ENCODE results near the gene RUNX1. TPM values are rescaled to one million over a fixed set of nuclear protein-coding genes. Genes with fewer than 3 reads are reported as not detected.

Gene RUNX1
- polyA plus RNA-seq, 10 donors: 4.1 to 9.3 (median 4.9) TPM

- no peak for DNase-seq
Observed at GRCh38 chr21:35062016-35062415, 12.9 kb upstream of the RUNX1 start.

- DNase-seq: no peak
Observed at GRCh38 chr21:35059742-35060141, 10.6 kb upstream of the RUNX1 start.

DNA sequence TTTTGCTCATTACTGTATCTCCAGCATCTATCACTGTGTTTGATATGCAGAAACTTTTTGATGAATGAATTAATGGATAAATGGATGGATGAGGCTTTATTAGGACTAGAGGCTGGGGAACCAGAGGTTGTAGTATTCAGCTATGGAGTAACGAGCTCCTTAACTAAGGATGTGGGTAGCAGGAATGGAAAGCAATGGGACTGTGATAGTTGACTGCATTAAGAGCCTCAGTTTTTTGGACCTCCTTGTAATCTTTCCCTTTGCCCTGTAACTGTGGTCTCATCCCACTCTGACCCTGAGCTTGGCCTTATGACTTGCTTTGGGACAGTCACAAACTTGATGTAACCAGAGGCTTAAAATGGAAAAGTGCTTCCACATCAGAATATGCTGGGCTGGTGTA, 9.0 kb upstream of the RUNX1 start:
- no peak for DNase-seq

- no peak for DNase-seq
Observed at GRCh38 chr21:35057428-35057827, 8.3 kb upstream of the RUNX1 start.

DNA sequence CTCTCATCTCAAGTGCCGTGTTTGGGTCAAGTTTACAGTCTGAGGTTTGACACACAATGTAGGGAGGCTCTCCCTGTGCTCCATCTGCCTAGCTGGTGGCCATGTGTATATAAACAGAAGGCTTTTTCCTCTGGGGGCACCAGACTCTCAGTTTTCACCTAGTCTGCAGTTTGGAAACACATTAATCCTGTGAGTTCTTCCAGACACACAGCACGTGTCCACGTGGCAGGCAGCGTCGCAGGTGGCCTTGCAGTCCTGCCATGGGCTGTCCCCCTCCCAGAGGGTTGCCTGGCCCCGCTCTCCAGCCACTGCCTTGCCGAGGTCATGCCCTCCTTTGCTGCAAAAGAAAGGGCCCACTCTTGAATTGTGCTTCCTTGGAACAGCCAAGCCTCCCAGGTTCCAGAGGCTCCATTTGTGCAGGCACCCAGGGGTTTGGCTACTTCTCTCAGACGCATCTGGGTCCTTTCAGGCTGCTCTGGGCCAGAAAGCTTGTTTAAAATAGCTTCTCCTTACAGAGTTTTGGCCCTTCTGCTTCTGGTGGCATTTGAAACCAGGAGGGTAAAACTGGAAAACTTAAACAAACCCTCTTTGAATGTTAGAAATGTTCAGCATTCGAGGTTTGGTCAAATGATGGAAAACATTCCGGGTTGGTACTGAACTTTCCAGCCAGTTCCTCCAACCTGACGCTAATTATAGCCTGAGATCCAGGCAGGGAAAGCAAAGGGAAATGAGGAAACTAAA, 4.4 kb upstream of the RUNX1 start:
- peak in 1 of 3 donors; percentile 30 for DNase-seq

GRCh38 chr21:35052801-35053200, 3.7 kb upstream of the RUNX1 start:
- no peak for DNase-seq

GRCh38 chr21:35051287-35051818, 2.3 kb upstream of the RUNX1 start:
- DNase-seq: peak; percentile 59 to 80 (median 63)

DNA sequence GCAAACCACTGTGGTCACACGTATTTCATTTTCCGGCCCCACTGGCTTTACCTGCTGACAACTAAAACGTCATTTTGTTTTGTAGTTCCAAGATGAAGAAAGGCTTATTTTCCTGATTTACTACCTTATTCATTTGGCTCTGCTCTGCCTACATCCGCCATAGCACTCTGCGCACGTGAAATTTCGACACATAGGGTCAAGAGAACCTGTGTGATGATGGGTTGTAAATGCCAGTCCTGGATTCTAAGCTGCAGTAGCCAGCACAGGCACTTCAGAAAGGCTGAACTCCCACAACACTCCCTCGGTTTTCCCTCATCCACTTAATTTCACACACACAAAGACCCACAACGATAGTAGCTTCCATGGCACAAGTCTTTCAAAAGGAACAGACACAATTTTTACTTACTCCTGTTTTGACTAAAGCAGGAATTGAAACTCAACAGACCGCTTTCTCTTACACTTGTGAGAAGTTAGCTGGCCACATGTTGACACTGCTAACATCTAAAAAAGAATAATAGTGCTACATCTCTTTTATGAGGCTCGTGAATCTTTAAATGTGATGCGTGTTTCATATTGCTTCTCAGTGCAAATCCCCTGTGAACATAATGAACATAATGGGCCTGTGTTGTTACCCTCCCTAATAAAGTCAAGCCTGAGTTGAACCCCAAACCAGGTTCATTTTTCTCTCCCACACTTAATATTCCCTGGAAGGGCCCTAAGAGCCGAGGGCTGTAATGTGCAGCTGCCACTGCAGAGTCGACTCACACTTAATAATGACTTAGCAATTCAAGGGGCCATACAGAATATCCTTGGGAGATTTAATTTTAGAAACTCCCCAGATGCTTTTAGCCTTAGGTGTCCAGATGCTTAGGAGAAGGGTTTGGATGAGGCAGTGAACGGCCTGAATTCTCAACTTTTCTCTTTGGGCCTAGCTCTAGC, 1.5 kb upstream of the RUNX1 start:
- peak in 2 of 3 donors; percentile 29 to 44 for DNase-seq

GRCh38 chr21:35048183-35048601, 910 bp downstream of the RUNX1 start:
- peak in 2 of 3 donors; percentile 37 to 51 for DNase-seq

- peak in 1 of 3 donors; percentile 21 for DNase-seq
Observed at GRCh38 chr21:35046880-35047229, 2.2 kb downstream of the RUNX1 start.

GRCh38 chr21:35046263-35046624, 2.9 kb downstream of the RUNX1 start:
- DNase-seq: no peak

DNA sequence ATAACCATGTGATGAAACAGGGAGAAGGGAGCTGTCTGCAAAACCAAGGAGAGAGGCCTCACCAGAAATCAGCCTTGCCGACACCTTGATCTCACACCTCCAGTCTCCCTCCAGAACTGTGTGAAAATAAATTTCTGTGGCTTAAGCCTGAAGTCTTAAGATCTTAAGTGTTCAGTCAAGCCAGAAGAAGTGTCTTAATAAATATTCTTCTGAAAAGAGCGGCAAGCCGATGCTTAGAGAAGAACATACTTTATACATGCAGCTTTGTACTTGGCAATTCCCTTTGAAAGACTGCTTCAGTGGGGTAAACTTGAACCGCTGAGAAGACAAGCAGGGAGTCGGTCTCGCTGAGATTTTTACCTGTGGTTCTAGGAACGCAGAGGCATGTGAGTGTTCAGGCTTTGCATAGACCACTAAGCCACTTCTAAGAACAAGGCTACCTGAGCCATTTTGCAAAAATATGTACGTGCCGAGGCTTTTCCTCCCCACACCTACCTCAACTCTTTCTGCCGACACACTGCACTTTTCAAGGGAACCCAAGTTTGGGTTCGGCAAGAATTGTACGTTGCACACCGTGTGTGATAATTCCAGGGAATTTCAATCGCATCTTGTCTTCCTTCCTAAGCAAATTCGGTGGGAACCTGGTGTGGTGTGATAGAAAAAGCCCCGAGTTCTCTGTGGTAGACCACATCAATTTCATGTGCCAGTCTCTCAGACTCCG, 3.4 kb downstream of the RUNX1 start:
- DNase-seq: no peak

- DNase-seq: no peak
Observed at GRCh38 chr21:35044770-35045541, 4.1 kb downstream of the RUNX1 start.

GRCh38 chr21:35044128-35044527, 5.0 kb downstream of the RUNX1 start:
- no peak for DNase-seq

DNA sequence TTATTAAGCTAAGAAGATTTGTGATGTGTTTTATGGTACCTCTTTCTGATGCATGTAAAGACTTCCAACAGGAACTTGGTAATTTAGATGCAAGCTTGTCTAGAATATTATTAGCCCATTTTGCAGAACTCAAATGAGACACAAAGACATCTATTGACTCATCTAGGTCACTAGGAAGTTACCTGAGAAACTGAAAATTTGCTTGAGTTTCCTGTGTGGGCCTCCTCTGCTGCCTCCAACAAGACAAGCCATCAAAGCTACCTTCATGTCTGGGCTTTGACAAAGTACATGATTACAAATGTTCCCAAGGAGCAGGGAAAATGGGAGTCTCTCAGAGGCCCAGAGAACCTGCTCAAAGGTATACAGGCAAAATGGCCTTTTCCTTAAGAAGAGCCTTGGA, 5.6 kb downstream of the RUNX1 start:
- DNase-seq: no peak

DNA sequence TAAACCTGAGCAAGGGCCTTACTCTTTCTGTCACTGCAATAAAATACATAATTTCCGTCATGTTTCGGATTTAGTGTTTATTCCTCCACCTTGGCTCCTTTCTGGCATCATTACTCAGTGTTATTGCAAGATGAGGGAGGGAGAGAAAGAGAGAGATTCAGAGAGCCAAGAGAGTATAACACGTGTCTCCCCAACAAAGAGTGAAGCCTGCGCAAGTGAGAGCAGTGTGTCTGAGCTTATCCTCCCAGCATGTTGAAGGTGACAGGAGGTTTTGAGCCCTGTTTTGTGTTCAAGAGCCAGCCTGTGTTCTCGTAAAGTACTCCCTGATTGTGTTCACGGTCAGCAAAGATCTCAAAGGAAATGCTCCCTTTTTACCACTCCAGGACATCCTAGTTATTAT, 6.3 kb downstream of the RUNX1 start:
- no peak for DNase-seq

- DNase-seq: no peak
Observed at GRCh38 chr21:35041881-35042280, 7.2 kb downstream of the RUNX1 start.

DNA sequence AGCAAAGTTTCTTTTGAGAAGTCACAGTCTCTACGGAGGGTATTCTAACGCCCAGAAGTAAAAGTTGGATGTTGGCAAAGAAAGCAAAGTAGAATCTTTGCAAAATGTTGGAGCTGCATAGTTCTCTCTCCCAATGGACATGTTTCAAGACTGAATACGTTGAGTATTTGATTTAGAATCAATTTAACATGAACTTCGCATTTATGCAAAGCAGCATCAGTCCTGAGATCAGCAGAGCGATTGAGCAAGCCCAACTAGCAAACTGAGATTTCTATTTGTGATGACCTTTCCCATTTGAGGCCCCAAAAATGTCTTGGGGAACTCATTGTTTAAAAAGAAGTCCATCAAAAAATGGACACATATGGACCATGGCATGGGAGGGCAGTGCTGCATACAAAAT, 8.0 kb downstream of the RUNX1 start:
- DNase-seq: no peak

GRCh38 chr21:35039595-35040289, 9.4 kb downstream of the RUNX1 start:
- DNase-seq: no peak

DNA sequence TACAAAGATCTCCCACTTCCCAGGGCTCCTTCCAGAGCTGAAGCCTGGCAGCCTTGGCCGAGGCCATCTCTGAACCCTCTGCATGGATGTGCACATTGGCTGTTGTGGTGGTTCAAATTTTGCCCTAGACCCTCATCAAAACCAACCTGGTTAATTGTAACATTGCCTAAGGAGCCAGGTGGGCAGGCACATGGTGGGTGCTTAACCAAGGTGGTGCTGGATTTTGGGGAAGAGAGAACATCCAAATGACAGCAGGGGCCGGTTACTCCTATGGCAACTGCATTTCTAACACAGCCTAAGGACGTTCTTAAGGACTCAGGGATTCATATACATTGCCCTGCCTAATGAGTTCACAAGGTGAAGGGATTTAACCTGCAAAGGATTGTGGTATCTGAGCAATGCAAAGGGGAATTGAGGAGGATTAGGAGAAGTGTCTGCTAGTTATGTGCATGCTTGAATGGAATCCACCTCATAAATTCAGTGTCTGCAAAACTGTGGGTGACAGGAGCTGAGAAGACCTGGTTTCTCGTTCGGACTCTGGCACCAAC, 10.3 kb downstream of the RUNX1 start:
- no peak for DNase-seq
